HG03378 (cell line): ENCODE results near the gene SH3GL2.

Experiments
- ATAC-seq: cut with Tn5 transposase; IDR thresholded peaks from one replicate; pipeline ENCODE4 v1.9.1; 2021; ENCODE audit warnings: mild to moderate bottlenecking, moderate library complexity; ENCODE audit not compliant: unreplicated experiment

The SH3GL2 gene

DNA sequence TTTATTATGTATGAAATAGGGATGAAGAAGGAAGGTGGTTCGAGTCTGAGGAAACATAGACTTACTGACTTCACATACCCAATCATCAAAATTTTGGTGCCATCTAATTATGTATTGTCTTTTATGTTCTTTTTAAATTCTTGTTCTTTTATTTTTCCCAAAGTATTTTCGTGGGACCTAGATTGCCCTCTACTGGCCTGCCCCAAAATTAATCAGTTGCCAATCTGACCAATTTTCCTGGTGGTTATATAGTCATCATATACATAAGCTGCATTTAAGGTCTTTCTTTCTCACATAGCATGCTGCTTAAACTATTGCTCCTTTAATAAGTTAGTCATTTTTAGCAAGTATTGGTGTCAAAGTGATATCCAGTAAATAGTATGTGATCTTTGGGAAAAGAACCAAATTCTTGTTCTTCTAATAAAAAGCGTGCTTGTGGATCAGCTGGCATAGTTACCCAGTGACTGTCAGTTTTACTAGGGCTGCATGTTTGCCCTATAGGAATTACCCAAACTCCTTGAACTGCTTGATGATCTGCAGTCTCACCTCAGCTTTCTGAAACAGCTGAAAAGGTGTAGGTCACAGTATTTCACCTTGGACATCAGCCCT lies 223.5 kb downstream of the SH3GL2 start:
- no peak for ATAC-seq

DNA sequence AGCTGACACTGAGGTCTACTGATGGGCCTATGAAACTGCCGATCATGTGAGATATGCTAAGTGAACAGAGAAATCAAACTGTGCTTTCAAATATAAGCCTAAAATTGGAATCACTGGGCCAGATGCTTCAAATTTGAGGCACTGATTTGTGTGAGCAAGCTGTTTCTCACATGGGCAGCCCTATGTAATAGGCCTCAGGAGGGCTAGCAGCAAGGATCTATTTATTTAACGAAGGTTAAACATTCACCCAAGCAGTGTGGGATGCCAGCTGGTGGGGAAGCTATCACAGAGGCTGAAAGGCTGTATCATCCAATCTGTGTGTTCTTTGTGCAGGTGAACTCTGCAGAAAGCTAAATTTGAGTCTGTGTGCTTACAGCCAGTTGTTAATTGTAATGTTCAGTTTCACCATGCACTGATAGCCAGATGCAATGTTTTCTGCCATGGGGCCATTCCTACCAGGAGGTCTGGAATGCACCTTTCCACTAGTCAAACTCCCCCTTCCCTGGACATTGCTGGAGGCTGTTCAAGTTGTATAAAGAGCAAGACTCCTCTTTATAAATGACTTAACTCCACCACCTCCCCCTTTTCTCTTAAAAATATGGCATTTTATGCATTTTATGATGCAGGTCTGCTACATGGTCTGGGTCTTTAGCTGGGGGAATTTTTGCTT lies 228.9 kb downstream of the SH3GL2 start:
- no peak for ATAC-seq

DNA sequence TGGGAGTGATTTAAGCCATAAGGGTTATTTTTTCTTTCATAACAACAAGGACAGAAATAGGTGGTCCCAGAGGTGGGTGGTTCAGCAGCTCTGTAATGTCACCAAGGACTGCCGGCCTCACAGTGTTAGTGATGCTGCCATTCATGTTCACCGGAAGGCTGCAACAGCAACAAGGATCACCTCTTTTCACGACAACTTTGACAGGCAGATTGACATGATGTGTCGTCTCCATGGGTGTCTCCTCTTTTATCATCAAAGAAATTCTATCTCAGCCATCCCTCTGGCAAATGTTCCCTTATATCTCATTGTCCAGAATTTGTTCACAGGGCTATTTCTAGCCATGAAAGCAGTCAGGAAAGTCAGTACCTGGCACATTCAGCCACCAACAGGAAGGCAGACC lies 231.5 kb downstream of the SH3GL2 start:
- no peak for ATAC-seq

DNA sequence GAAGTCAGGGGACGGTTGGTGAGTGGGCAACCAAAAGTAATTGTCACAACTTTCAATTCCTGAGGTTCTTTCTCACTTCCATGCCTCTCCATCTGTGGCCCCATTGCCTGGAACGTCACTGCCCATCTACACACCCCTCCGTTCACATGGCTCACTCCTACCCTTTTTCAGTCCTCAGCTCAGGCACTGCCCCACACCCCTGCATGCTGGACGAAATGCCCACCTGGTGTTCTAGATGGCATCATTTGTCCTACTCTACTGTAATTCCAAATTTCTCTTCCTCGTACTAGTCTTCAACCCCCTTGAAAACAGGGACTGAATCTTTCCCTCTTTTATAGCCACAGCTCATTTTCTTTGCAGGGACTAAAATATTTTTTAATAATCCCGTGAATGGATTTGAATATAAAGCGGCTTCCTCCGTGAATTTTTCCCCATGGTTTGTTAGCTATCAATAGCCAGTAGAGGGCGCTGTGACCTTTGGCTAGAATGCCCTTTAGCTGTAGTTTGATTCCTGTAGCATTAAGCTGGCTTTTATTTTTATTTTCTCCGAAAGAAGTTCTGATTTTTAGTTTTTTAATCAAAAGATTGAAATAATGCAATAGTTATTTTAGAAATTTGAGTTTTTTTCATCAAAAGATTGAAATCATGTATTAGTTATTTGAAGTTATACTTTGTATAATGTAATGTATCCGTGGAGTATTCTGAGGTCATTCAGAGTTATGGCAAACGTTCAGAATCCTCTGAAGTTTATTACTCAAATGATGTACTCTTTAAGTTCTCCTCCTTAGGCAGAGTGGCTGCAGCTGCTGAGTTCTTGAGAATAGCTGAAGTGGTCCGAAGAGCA lies 232.1 kb downstream of the SH3GL2 start:
- ATAC-seq = peak; percentile 64

DNA sequence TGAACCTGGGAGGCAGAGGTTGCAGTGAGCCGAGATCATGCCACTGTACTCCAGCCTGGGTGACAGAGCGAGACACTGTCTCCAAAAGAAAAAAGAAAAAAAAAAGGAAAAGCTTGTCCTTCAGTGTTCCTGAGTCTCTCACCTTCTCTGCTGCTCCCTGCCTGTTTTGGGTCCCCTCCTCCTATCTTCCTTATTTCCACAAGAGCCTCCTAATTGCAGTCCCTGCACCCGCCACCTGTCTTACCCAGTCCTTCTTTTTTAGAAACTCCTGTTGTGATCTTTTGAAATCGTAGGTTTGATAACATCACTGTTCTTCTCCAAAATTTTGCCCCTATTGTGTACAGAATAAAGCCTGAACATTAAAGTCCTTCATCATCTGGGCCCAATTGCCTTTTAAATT lies 234.9 kb downstream of the SH3GL2 start:
- ATAC-seq = no peak

DNA sequence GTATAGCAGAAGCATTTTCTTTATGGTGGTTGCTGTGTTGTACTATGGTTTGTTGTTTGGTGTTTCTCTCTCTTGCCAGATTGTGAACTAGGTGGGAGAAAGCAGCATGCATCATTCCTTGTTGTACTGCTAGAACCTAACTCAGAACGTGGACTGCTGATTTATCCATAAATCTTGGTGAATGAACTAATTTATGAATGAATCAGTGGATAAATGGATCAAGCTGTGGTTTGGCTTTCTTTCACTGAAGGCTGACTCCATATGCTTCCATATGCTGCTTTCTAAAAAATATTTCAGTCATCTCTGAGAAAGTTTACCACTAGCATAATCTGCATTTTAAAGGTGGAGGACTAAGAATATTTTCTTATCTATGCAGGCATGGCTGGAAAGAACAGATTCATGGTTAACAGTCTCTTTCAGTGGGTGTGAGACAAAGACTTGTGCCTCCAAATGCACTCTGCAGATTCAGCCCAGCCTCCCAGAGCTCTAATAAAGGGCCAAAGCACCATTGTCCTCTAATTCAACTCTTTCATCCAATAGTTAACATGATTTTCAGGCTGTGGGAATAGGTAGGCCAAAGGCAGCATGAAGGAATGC lies 237.7 kb downstream of the SH3GL2 start:
- no peak for ATAC-seq

DNA sequence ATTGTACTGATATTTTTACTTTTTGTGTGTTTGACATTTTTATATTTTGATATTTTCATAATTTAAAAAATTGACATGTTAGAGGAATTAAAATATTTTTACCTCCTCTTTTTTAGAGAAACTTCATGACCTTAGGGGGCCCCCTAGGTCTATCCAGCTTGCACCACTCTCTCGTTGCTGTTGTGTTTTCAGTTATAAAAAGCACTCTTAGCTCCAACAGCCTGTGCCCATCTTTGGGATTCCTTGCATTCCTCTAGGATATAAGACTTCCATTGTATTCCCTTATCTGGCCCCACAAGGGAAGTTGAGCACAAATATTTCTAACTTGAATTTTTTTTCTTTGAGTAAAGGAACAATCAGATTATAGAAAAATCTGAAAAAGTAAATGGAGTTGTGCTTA lies 245.3 kb downstream of the SH3GL2 start:
- no peak for ATAC-seq

DNA sequence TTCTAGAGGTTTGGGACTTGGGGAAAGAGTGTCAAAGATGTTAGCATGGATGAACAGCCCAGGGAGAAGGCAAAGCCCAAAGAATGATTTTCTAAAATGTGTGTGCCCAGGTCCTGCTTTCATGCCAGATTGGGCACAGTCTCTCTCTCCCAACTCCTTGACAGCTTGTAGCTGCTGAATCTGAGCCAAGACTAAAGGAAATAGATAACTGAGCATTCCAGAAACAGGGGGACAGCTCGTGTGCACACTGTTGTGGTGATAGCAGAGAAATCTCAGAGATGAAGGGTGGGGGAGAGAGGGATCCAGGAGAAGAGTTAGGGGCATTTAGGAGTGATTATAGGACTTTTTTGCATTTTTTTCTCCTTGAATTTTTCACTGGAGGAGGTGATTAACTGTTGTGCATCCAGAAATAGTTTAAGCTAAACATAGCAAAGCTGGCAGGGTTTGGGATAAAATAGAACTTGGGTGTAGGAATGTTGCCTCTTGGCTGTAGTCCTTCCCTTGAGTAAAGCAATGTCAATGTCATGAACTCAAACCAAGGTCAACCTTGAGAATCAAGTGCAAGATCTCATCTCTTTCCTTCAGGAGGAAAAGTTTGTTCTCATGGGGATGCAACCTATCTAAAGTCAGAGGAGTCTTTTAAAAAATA lies 245.9 kb downstream of the SH3GL2 start:
- ATAC-seq = no peak

DNA sequence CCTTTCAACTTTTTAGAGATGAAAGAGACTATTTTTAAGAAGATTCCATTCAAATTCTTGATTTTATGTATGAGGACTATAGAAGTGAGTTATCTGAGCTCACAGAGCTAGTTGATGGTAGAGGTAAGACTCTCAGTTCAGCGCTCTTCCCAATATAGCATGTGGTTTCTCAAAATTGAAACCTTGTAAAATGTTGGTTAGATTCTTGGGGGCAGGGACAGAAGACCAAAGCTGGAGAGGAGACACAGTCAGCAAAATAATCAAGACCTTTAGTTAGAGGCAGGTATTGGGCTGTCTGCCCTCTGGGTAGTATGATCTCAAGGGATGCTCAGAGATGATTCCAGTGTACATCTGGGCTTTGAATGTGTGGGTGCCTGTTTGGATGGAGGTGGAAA lies 246.4 kb downstream of the SH3GL2 start:
- no peak for ATAC-seq

DNA sequence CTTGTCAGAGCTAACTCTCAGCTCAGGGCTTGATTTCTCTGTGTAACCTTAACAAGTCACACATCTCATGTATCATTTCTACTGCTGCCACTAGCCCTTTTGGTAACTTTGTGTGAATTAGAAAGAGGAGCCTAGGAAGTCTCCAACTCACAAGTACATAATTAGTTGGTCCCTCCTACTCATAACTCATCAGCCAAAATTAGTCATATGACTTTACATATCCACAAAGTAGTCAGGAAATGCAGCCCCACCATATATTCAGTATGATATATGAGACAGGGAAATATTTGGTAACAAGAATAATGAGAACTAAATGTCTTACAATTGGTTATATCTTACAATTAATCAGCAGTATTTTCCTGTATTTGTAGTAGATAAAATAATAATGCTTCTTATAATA lies 250.2 kb downstream of the SH3GL2 start:
- ATAC-seq = no peak

DNA sequence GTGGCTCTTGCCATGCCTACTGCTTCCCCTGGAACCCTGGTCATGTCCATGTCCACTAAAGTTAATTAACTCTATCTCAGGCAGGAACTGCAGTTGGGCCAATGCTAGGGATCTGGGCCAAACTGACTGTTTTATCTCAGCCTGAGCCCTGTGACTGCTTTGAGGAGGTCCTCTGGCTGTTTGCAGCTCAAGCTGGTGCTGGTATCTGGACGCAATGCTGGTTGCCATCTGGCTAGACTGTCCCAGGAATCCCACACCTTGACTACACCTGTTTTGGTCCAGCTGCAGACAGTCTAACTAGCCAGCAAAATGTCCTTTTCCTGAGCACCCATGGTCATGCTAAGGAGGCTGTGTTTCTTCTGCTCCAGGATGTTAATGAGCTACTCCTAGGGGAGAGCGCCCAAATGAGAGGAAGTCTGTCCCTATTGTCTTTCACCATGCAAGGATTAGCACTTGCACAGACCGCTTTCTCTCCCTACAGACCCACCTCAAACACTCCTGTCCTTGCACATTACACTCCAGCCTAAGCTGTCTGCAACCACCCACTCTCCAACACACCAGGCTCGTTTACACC lies 251.0 kb downstream of the SH3GL2 start:
- no peak for ATAC-seq

DNA sequence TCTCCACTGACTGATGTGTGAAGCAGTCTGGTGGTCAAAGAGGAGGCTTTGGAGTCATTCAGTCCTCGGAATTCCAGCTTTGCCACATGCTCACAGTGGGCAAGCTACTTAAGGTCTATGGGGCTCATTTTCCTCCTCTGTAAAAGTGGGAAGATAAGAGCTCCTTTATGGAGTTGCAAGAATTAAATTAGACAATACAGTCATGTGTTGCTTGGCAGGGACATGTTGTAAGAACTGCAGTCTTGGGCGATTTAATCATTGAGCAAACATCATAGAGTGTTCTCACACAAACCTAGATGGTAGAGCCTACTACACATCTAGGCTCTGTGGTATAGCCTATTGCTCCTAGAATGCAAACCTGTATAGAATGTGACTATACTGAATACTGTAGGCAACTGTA lies 253.9 kb downstream of the SH3GL2 start:
- no peak for ATAC-seq

DNA sequence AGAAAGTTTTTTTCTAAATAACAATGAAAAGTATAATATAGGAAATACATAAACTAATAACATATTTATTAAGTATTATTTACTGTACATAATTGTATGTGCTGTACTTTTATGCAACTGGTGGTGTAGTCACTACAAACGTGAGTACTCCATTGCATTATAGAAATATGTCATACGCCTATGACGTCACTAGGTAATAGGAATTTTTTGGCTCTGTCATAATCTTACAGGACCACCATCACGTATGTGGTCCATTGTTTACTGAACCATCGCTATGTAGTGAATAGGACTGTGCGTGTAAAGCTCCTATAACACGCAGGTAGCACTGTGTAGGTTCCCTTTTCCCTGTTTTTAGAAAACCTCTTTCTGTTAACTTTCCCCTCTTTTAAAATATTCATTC lies 255.0 kb downstream of the SH3GL2 start:
- no peak for ATAC-seq

DNA sequence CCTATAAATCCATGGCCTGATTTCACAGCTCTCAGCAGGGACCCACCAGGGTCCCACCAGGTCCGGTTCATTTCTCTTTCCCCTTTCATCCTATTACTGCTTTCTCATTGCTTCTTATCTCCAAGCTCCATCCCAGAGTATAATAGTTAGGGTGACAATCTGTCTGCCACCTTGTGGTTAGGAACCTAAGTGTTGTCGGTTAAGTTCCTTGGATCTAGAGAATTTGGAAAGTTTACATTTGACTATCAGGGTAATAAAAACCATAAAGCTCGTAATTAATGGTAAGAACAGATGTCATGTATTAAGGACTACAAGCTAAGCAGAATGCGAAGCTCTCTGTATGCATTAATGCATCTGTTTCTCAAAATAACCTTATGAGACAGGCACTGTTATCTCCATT lies 259.1 kb downstream of the SH3GL2 start:
- no peak for ATAC-seq

DNA sequence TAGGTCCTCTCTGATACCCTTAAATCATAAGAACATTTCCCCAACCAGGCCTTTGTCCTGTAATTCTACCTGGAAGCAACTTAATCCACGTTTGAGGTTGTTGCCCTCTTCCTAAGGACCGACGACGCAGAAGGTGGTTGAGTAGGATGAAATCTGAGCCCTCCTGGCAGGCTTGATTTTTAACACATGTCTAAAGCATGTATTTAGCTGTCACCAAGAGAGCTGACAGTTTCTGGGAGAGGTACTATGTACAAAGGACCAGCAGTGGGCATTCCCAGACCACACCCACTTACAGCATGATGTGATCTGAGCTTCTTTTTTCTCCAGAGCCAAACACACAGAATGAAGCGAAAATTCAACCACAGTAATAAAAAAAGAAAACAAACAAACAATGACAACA lies 260.9 kb downstream of the SH3GL2 start:
- no peak for ATAC-seq

DNA sequence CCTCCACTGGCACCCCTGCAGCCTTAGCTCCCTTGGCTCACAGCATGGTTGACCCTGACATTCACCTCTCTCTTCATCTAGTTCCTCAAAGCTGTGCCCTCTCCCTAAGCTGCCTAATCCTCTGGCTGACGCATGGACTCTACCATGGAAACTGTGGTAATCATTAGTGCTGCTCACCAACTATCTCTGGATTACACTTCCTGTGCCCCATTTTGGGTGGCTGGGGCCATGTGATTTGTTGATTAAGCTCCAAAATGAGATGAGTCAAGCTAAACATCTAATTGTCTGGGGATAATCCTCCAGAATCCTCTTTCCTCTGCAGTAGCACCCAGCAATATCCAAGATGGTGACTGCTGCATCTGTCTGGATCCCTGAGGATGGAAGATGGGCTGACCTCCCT lies 264.4 kb downstream of the SH3GL2 start:
- ATAC-seq = no peak
